H1 (cell line): ENCODE measurements around the gene C5orf24. TPM values are rescaled to one million over a fixed set of nuclear protein-coding genes. Genes with fewer than 3 reads are reported as not detected.

Experiments
- CTCF ChIA-PET: fragments of 300-600 bp; sonication (Branson Sonifier 250); formaldehyde crosslinking; loops from one replicate; lab custom pipeline; 2021; ENCODE audit not compliant: partially characterized antibody; lab: Charles Lee
- POLR2A ChIA-PET: fragments of 300-600 bp; sonication (Branson Sonifier 250); formaldehyde crosslinking; loops from one replicate; lab custom pipeline; 2021; ENCODE audit warnings: inconsistent platforms; ENCODE audit not compliant: partially characterized antibody; lab: Charles Lee
- DNase-seq, 2 experiments: peaks; one replicate each; pipeline versions ENCODE4 v3.0.0 to v3.0.0-alpha.2; 2010 to 2022; ENCODE audit warnings: low spot score in 2 of 2, low read depth in 1 of 2, mixed read lengths in 1 of 2
- FAIRE-seq: peaks from 2 replicates; lab custom pipeline; 2011; peaks lifted over from hg19 to GRCh38; lab: Jason Lieb, UNC
- H2AFZ ChIP-seq: 2 replicates; pipeline ENCODE4 v1.8.1; 2012; ENCODE audit warnings: low read length, inconsistent platforms
- H2AK5ac ChIP-seq: 2 replicates; pipeline ENCODE4 v1.6.1; 2013; ENCODE audit warnings: low read depth, low read length
- H2BK120ac ChIP-seq: replicated peaks from 2 replicates; pipeline ENCODE3; 2013; ENCODE audit warnings: low read depth, low read length, inconsistent platforms
- H2BK12ac ChIP-seq: 2 replicates; pipeline ENCODE4 v1.6.1; 2013; ENCODE audit warnings: low read depth, low read length
- H2BK15ac ChIP-seq: 2 replicates; pipeline ENCODE4 v1.6.1; 2013; ENCODE audit warnings: low read length
- H2BK20ac ChIP-seq: 2 replicates; pipeline ENCODE4 v1.6.1; 2013; ENCODE audit warnings: low read length
- H2BK5ac ChIP-seq: 2 replicates; pipeline ENCODE4 v1.6.1; 2013; ENCODE audit warnings: low read depth, low read length
- H3K14ac ChIP-seq: 2 replicates; pipeline ENCODE4 v1.6.1; 2013; ENCODE audit warnings: inconsistent platforms; ENCODE audit not compliant: insufficient read length
- H3K18ac ChIP-seq: 2 replicates; pipeline ENCODE4 v1.6.1; 2013; ENCODE audit warnings: low read length; ENCODE audit errors: extremely low read depth
- H3K23ac ChIP-seq: 2 replicates; pipeline ENCODE4 v1.6.1; 2013; ENCODE audit warnings: inconsistent platforms; ENCODE audit not compliant: insufficient read length
- H3K23me2 ChIP-seq: 2 replicates; pipeline ENCODE4 v1.6.1; 2013; ENCODE audit warnings: low read depth, low read length
- H3K27ac ChIP-seq: 2 replicates; pipeline ENCODE4 v1.6.1; 2011; ENCODE audit warnings: low read depth, low read length, inconsistent platforms
- H3K27me3 ChIP-seq, 4 experiments: replicated peaks in 1 of 4; 1 replicate in 1 of 4; 2 replicates in 3 of 4; pipeline versions ENCODE4 v1.6.1 to v1.8.1; 2011 to 2013; ENCODE audit warnings: low read length in 3 of 4, mild to moderate bottlenecking in 3 of 4, inconsistent platforms in 2 of 4, mixed read lengths in 2 of 4, moderate library complexity in 1 of 4; ENCODE audit not compliant: control insufficient read depth in 3 of 4, insufficient read depth in 3 of 4; ENCODE audit errors: extremely low read depth in 1 of 4
- H3K36me3 ChIP-seq, 4 experiments: 2 replicates each; pipeline versions ENCODE4 v1.6.1 to v1.8.1; 2011 to 2013; ENCODE audit warnings: mild to moderate bottlenecking in 4 of 4, low read length in 3 of 4, moderate library complexity in 2 of 4, control low read depth in 1 of 4, inconsistent platforms in 1 of 4; ENCODE audit not compliant: insufficient read depth in 4 of 4, control insufficient read depth in 2 of 4
- H3K4ac ChIP-seq: replicated peaks from 2 replicates; pipeline ENCODE3; 2013; ENCODE audit warnings: low read length, low read depth, mixed read lengths, inconsistent platforms; ENCODE audit not compliant: insufficient read length
- H3K4me1 ChIP-seq, 4 experiments: replicated peaks in 1 of 4; 1 replicate in 1 of 4; 2 replicates in 3 of 4; pipeline versions ENCODE4 v1.6.1 to v1.8.1; 2011 to 2013; ENCODE audit warnings: low read length in 3 of 4, inconsistent platforms in 2 of 4, mixed read lengths in 1 of 4; ENCODE audit not compliant: insufficient read depth in 4 of 4, control insufficient read depth in 3 of 4
- H3K4me2 ChIP-seq, 2 experiments: 2 replicates each; pipeline versions ENCODE4 v1.6.1 to v1.8.1; 2011 to 2013; ENCODE audit warnings: low read depth in 2 of 2, low read length in 2 of 2, control low read depth in 1 of 2, inconsistent platforms in 1 of 2, mild to moderate bottlenecking in 1 of 2; ENCODE audit not compliant: insufficient read depth in 1 of 2
- H3K4me3 ChIP-seq, 4 experiments: fragments of 200-600, 300-600 bp in 1 of 4; sonication (generic), shearing (Covaris generic), sonication (Bioruptor Twin) in 1 of 4; 2 replicates each; pipeline versions ENCODE4 v1.5.1 to v1.8.1; 2011 to 2016; ENCODE audit warnings: low read length in 4 of 4, low read depth in 3 of 4, control low read depth in 2 of 4, inconsistent platforms in 2 of 4, mild to moderate bottlenecking in 2 of 4, mixed read lengths in 1 of 4, moderate library complexity in 1 of 4; ENCODE audit not compliant: insufficient read depth in 2 of 4; ENCODE audit errors: extremely low read depth in 1 of 4
- H3K56ac ChIP-seq: replicated peaks from 2 replicates; pipeline ENCODE3; 2013; ENCODE audit warnings: low read depth, mild to moderate bottlenecking, mixed read lengths, low read length, inconsistent platforms; ENCODE audit not compliant: insufficient read length
- H3K79me1 ChIP-seq: 2 replicates; pipeline ENCODE4 v1.6.1; 2013; ENCODE audit warnings: low read depth, low read length, control low read depth
- H3K79me2 ChIP-seq, 2 experiments: 2 replicates each; pipeline versions ENCODE4 v1.6.1 to v1.8.1; 2012 to 2013; ENCODE audit warnings: low read length in 2 of 2, mild to moderate bottlenecking in 2 of 2, inconsistent platforms in 1 of 2; ENCODE audit not compliant: insufficient read depth in 2 of 2, control insufficient read depth in 1 of 2
- H3K9ac ChIP-seq, 4 experiments: replicated peaks in 1 of 4; 1 replicate in 1 of 4; 2 replicates in 3 of 4; pipeline versions ENCODE4 v1.6.1 to v1.8.1; 2011 to 2013; ENCODE audit warnings: low read depth in 3 of 4, low read length in 3 of 4, control low read depth in 2 of 4, mild to moderate bottlenecking in 2 of 4, moderate library complexity in 2 of 4, inconsistent platforms in 1 of 4; ENCODE audit errors: extremely low read depth in 1 of 4
- H3K9me3 ChIP-seq, 2 experiments: 2 replicates each; pipeline versions ENCODE4 v1.6.1 to v1.8.1; 2012 to 2013; ENCODE audit warnings: mild to moderate bottlenecking in 2 of 2, moderate library complexity in 2 of 2, control low read depth in 1 of 2, inconsistent platforms in 1 of 2, low read depth in 1 of 2, low read length in 1 of 2, mixed read lengths in 1 of 2; ENCODE audit not compliant: insufficient read depth in 2 of 2
- H4K20me1 ChIP-seq, 2 experiments: replicated peaks in 1 of 2; 2 replicates each; pipeline versions ENCODE3 to v1.8.1; 2011 to 2013; ENCODE audit warnings: inconsistent platforms in 2 of 2, low read length in 2 of 2, mild to moderate bottlenecking in 1 of 2; ENCODE audit not compliant: insufficient read depth in 2 of 2, control insufficient read depth in 1 of 2
- H4K5ac ChIP-seq: 2 replicates; pipeline ENCODE4 v1.6.1; 2013; ENCODE audit warnings: low read length, low read depth, mixed read lengths, inconsistent platforms; ENCODE audit not compliant: insufficient read length
- H4K8ac ChIP-seq: 2 replicates; pipeline ENCODE4 v1.8.0; 2013; ENCODE audit warnings: mild to moderate bottlenecking, moderate library complexity, low read length, inconsistent platforms; ENCODE audit not compliant: insufficient read depth; ENCODE audit errors: extremely low read depth
- H4K91ac ChIP-seq: replicated peaks from 2 replicates; pipeline ENCODE3; 2013; ENCODE audit warnings: low read length, mixed read lengths, inconsistent platforms; ENCODE audit not compliant: insufficient read length
- BACH1 ChIP-seq: IDR thresholded peaks from 2 replicates; pipeline ENCODE4 v1.6.1; 2012; ENCODE audit warnings: low read length, improper control_type of control experiment
- EGR1 ChIP-seq: IDR thresholded peaks from 2 replicates; pipeline ENCODE4 v1.6.1; 2011; ENCODE audit warnings: low read depth, low read length, borderline replicate concordance
- FOSL1 ChIP-seq: IDR thresholded peaks from 2 replicates; pipeline ENCODE4 v1.6.1; 2011; ENCODE audit warnings: mild to moderate bottlenecking, low read depth, low read length, moderate library complexity; ENCODE audit not compliant: insufficient read depth
- JUN ChIP-seq: IDR thresholded peaks from 2 replicates; pipeline ENCODE4 v1.6.1; 2011; ENCODE audit warnings: low read depth, mild to moderate bottlenecking, improper control_type of control experiment, low read length
- MAFK ChIP-seq: IDR thresholded peaks from 2 replicates; pipeline ENCODE4 v1.6.1; 2012; ENCODE audit warnings: low read depth, mild to moderate bottlenecking, improper control_type of control experiment, low read length
- POLR2AphosphoS5 ChIP-seq: IDR thresholded peaks from 2 replicates; pipeline ENCODE4 v1.6.1; 2011; ENCODE audit warnings: low read depth, low read length
- RFX5 ChIP-seq: IDR thresholded peaks from 2 replicates; pipeline ENCODE4 v1.6.1; 2011; ENCODE audit warnings: low read depth, low read length, improper control_type of control experiment, borderline replicate concordance
- SIRT6 ChIP-seq: IDR thresholded peaks from one replicate; pipeline ENCODE4 v1.7.1; 2012; ENCODE audit warnings: low read length, inconsistent platforms
- SP4 ChIP-seq: IDR thresholded peaks from 2 replicates; pipeline ENCODE4 v1.6.1; 2012; ENCODE audit warnings: low read length, inconsistent platforms
- polyA plus RNA-seq, 7 experiments: library from polyadenylated mRNA; depleted of rRNA in 3 of 7; stranded (reverse) in 5 of 7; unstranded in 2 of 7; fragments of >200 nt in 5 of 7; fragments of 200-250 nt in 2 of 7; gene quantifications; 1 replicate in 5 of 7; 2 replicates in 1 of 7; 4 replicates in 1 of 7; pipeline versions ENCODE4 v1.2.1 to v1.2.3, GENCODE V29; 2011 to 2013; ENCODE audit warnings: missing spikeins in 2 of 7, mixed read lengths in 2 of 7
- total RNA-seq: library from RNA; stranded (reverse); fragmentation: NEBNext Ultra II Directional; extraction: Animal tissue kit (Norgen Biotek cat#: 25700); gene quantifications from 2 replicates; pipeline ENCODE4 v1.2.1, GENCODE V29; 2021
- TF ChIP-seq, protein P1 (sequence below): IDR thresholded peaks from 2 replicates; pipeline ENCODE4 v1.6.1; 2011; ENCODE audit warnings: low read depth, mild to moderate bottlenecking, low read length; ENCODE audit not compliant: insufficient read depth

Gene C5orf24
- total and polyA plus RNA-seq, 2 of the 8 experiments (the other 6 are each of a cell fraction or from before 2014, with no cell fraction given) = 11.1 to 20.2 TPM

DNA sequence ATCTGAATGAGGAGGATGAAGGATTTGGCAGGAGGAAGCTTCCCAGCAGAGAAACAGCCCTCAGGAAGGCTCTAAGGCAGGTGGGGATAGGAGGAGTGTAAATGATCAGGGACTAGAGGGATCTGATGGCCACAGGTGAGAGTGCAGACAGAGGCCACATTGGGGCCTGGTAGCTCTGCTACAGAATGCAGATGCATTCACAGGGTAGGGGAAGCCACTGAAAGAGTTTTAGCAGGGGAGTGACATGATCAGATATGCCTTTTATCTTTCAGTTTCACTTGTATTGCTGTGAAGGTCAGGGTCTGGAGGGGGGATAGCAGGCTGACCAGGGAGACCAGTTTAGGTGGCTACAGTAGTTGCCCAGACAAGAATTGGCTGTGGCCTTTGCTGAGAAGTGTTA lies 31.4 kb downstream of the C5orf24 start:
- H3K9ac ChIP-seq = no peak overlapping the region
- no peak overlapping the region for H2BK20ac ChIP-seq
- H3K23me2 ChIP-seq = peaks cover 9% of the 10 kb centered on the region
- peaks cover 0 to 12% (median 8%) of the 10 kb centered on the region in 4 experiments; a peak in 6 of 7 replicates for H3K4me1 ChIP-seq
- H3K27me3 ChIP-seq = no peaks in the 10 kb centered on the region
- no peak overlapping the region for H4K91ac ChIP-seq
- CTCF ChIA-PET = no interaction called here
- H3K56ac ChIP-seq = no peak overlapping the region
- H2BK5ac ChIP-seq = 0 out of 2 replicates have a peak overlapping the region, but pooled peaks have one; percentile 9
- no peak overlapping the region for H3K4me3 ChIP-seq
- no peak overlapping the region for H3K18ac ChIP-seq
- no peak overlapping the region for H3K27ac ChIP-seq
- no peaks in the 10 kb centered on the region for H3K9me3 ChIP-seq
- no peak for FAIRE-seq
- H2AK5ac ChIP-seq = no peak overlapping the region
- H2BK120ac ChIP-seq = no peak overlapping the region
- H3K36me3 ChIP-seq = no peaks in the 10 kb centered on the region
- no peak overlapping the region for H3K4ac ChIP-seq
- 0 out of 2 replicates have a peak, but pooled peaks cover 3% of the 10 kb centered on the region for H3K79me1 ChIP-seq
- no peak overlapping the region for H2AFZ ChIP-seq
- DNase-seq = no peak
- no peak overlapping the region for H4K5ac ChIP-seq
- no peak overlapping the region for H4K8ac ChIP-seq
- no peaks in the 10 kb centered on the region; a peak in 2 of 4 replicates for H3K79me2 ChIP-seq
- no peak overlapping the region for H3K4me2 ChIP-seq
- POLR2A ChIA-PET = interaction anchor here (1.2 to 5.6 kb wide), 3 partner anchors 8 to 139 kb away, joined by 3 to 54 read pairs (median 5); partner anchors contain the start of genes CAMLG and PCBD2
- H4K20me1 ChIP-seq = no peaks in the 10 kb centered on the region
- H2BK15ac ChIP-seq = 0 out of 2 replicates have a peak overlapping the region, but pooled peaks have one; percentile 29
- no peak overlapping the region for H3K14ac ChIP-seq
- H2BK12ac ChIP-seq = no peak overlapping the region
- no peak overlapping the region for H3K23ac ChIP-seq
- TF ChIP-seq EGR1 (no peak), RFX5 (no peak), FOSL1 (no peak), POLR2AphosphoS5 (no peak), SIRT6 (no peak), MAFK (no peak), JUN (no peak), SP4 (no peak), BACH1 (no peak)
- TF ChIP-seq, protein P1, sequence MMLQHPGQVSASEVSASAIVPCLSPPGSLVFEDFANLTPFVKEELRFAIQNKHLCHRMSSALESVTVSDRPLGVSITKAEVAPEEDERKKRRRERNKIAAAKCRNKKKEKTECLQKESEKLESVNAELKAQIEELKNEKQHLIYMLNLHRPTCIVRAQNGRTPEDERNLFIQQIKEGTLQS = no peak
